IMR-90 (cell line): ENCODE data around the gene C6orf141. TPM values are rescaled to one million over a fixed set of nuclear protein-coding genes. Genes with fewer than 3 reads are reported as not detected.

Source experiments
- ATAC-seq: fragments of 200-7000 bp; cut with Tn5 transposase; 2 replicates; pipeline ENCODE4 v1.9.1; 2020; ENCODE audit warnings: low read depth, mild to moderate bottlenecking, moderate library complexity
- BruUV-seq: library from RNA; stranded (reverse); fragments of 400-500 nt; replicated peaks from 2 replicates; lab custom pipeline; 2021; lab: Mats Ljungman, UMichigan
- CTCF ChIA-PET: fragments of 300-600 bp; formaldehyde crosslinking; extraction: SDS; loops from one replicate; lab custom pipeline; 2021; ENCODE audit warnings: antibody characterized with exemption; lab: Yijun Ruan, JAX
- POLR2A ChIA-PET: fragments of 300-600 bp; sonication (Branson Sonifier 250); formaldehyde crosslinking; loops from one replicate; lab custom pipeline; 2022; ENCODE audit warnings: antibody characterized with exemption; ENCODE audit not compliant: unreplicated experiment; lab: Charles Lee
- DNase-seq: peaks from one replicate; pipeline ENCODE4 v3.0.0; 2013
- H2AFZ ChIP-seq: replicated peaks from 2 replicates; pipeline ENCODE3; 2013; ENCODE audit warnings: low read length, mild to moderate bottlenecking; ENCODE audit not compliant: poor library complexity
- H2AK5ac ChIP-seq: 2 replicates; pipeline ENCODE4 v1.6.1; 2013; ENCODE audit warnings: low read depth, low read length, inconsistent platforms
- H2AK9ac ChIP-seq: replicated peaks from 2 replicates; pipeline ENCODE3; 2013; ENCODE audit warnings: mild to moderate bottlenecking, low read depth, low read length, moderate library complexity; ENCODE audit not compliant: poor library complexity
- H2BK120ac ChIP-seq: 2 replicates; pipeline ENCODE4 v1.6.1; 2013; ENCODE audit warnings: low read depth, low read length, inconsistent platforms
- H2BK15ac ChIP-seq: 3 replicates; pipeline ENCODE4 v1.6.1; 2013; ENCODE audit warnings: low read depth, low read length, inconsistent platforms
- H2BK20ac ChIP-seq: 2 replicates; pipeline ENCODE4 v1.6.1; 2013; ENCODE audit warnings: low read depth, mild to moderate bottlenecking, inconsistent platforms, low read length, moderate library complexity
- H2BK5ac ChIP-seq: 2 replicates; pipeline ENCODE4 v1.6.1; 2013; ENCODE audit warnings: mild to moderate bottlenecking, low read depth, low read length, inconsistent platforms; ENCODE audit not compliant: poor library complexity, severe bottlenecking
- H3K14ac ChIP-seq: replicated peaks from 2 replicates; pipeline ENCODE4 v1.6.1; 2013; ENCODE audit warnings: low read depth, low read length, inconsistent platforms
- H3K18ac ChIP-seq: 2 replicates; pipeline ENCODE4 v1.6.1; 2013; ENCODE audit warnings: low read depth, low read length, control low read depth
- H3K23ac ChIP-seq: 2 replicates; pipeline ENCODE4 v1.6.1; 2013; ENCODE audit warnings: low read depth, low read length, inconsistent platforms
- H3K27ac ChIP-seq: 2 replicates; pipeline ENCODE4 v1.5.1; 2013; ENCODE audit warnings: mild to moderate bottlenecking, control low read depth, low read length; ENCODE audit not compliant: insufficient read depth
- H3K27me3 ChIP-seq: 2 replicates; pipeline ENCODE4 v1.6.1; 2013; ENCODE audit warnings: low read length; ENCODE audit not compliant: control insufficient read depth, insufficient read depth
- H3K36me3 ChIP-seq: 2 replicates; pipeline ENCODE4 v1.6.1; 2013; ENCODE audit warnings: low read length, mixed read lengths; ENCODE audit not compliant: control insufficient read depth, insufficient read depth
- H3K4ac ChIP-seq: 2 replicates; pipeline ENCODE4 v1.6.1; 2013; ENCODE audit warnings: low read depth, low read length, inconsistent platforms
- H3K4me1 ChIP-seq: 2 replicates; pipeline ENCODE4 v1.6.1; 2013; ENCODE audit warnings: low read length, mixed read lengths; ENCODE audit not compliant: control insufficient read depth, insufficient read depth
- H3K4me2 ChIP-seq: 2 replicates; pipeline ENCODE4 v1.6.1; 2013; ENCODE audit warnings: low read depth, mild to moderate bottlenecking, control low read depth, low read length, moderate library complexity
- H3K4me3 ChIP-seq: 2 replicates; pipeline ENCODE4 v1.5.1; 2013; ENCODE audit warnings: low read depth, mild to moderate bottlenecking, control low read depth, low read length, moderate library complexity; ENCODE audit not compliant: insufficient read depth
- H3K56ac ChIP-seq: 2 replicates; pipeline ENCODE4 v1.6.1; 2013; ENCODE audit warnings: low read length, inconsistent platforms; ENCODE audit not compliant: insufficient read depth; ENCODE audit errors: extremely low read depth
- H3K79me1 ChIP-seq, 2 experiments: 2 replicates each; pipeline ENCODE4 v1.6.1; 2013; ENCODE audit warnings: low read length in 2 of 2, inconsistent platforms in 1 of 2, low read depth in 1 of 2
- H3K9ac ChIP-seq: 2 replicates; pipeline ENCODE4 v1.6.1; 2013; ENCODE audit warnings: low read depth, low read length, control low read depth
- H3K9me1 ChIP-seq: 2 replicates; pipeline ENCODE4 v1.6.1; 2013; ENCODE audit warnings: low read length, inconsistent platforms; ENCODE audit not compliant: insufficient read depth
- H3K9me3 ChIP-seq: 2 replicates; pipeline ENCODE4 v1.6.1; 2013; ENCODE audit warnings: low read length; ENCODE audit not compliant: control insufficient read depth, insufficient read depth
- H4K20me1 ChIP-seq: 2 replicates; pipeline ENCODE4 v1.6.1; 2013; ENCODE audit warnings: low read length, inconsistent platforms; ENCODE audit not compliant: insufficient read depth
- H4K5ac ChIP-seq: 2 replicates; pipeline ENCODE4 v1.6.1; 2013; ENCODE audit warnings: mild to moderate bottlenecking, low read depth, low read length, control low read depth
- H4K8ac ChIP-seq, 2 experiments: 2 replicates each; pipeline ENCODE4 v1.6.1; 2013; ENCODE audit warnings: low read depth in 2 of 2, low read length in 2 of 2, control low read depth in 1 of 2, inconsistent platforms in 1 of 2
- H4K91ac ChIP-seq: 2 replicates; pipeline ENCODE4 v1.6.1; 2013; ENCODE audit warnings: low read depth, low read length, inconsistent platforms; ENCODE audit not compliant: insufficient read depth
- CEBPB ChIP-seq: IDR thresholded peaks from 2 replicates; pipeline ENCODE4 v1.6.1; 2012; ENCODE audit warnings: low read depth, low read length, improper control_type of control experiment
- CHD1 ChIP-seq: IDR thresholded peaks from 2 replicates; pipeline ENCODE4 v1.6.1; 2012; ENCODE audit warnings: low read depth, low read length, improper control_type of control experiment
- ELK1 ChIP-seq: fragments of 150-350 bp; IDR thresholded peaks from 2 replicates; pipeline ENCODE4 v1.6.1; 2016; ENCODE audit warnings: low read depth, mild to moderate bottlenecking, low read length, moderate library complexity, borderline replicate concordance
- MAZ ChIP-seq: IDR thresholded peaks from 2 replicates; pipeline ENCODE4 v1.6.1; 2012; ENCODE audit warnings: low read depth, mild to moderate bottlenecking, low read length, improper control_type of control experiment, moderate library complexity, borderline replicate concordance
- MXI1 ChIP-seq: IDR thresholded peaks from 2 replicates; pipeline ENCODE4 v1.6.1; 2012; ENCODE audit warnings: low read depth, mild to moderate bottlenecking, low read length, moderate library complexity, borderline replicate concordance
- NFE2L2 ChIP-seq: fragments of 150-350 bp; IDR thresholded peaks from 2 replicates; pipeline ENCODE4 v1.6.1; 2016; ENCODE audit warnings: low read depth, mild to moderate bottlenecking, low read length
- POLR2A ChIP-seq: IDR thresholded peaks from 2 replicates; pipeline ENCODE4 v1.6.1; 2012; ENCODE audit warnings: mild to moderate bottlenecking, low read depth, low read length
- RAD21 ChIP-seq: IDR thresholded peaks from 2 replicates; pipeline ENCODE4 v1.6.1; 2012; ENCODE audit warnings: low read length, improper control_type of control experiment
- WGBS, 2 experiments: methylation state at CpG; one replicate each; pipeline versions ENCODE4 v1.1.5 to v1.1.7; 2013; ENCODE audit warnings: missing lambda C conversion rate in 2 of 2; ENCODE audit not compliant: insufficient read length in 1 of 2; ENCODE audit errors: extremely low coverage in 2 of 2; 5-methylcytosine and 5-hydroxymethylcytosine counted together
- dilution Hi-C: fragments of 300-500 bp; cut with HindIII; formaldehyde crosslinking; loops from one replicate; pipeline ENCODE4 v1.14.3; 2018; ENCODE audit warnings: low sequenced_read_pairs; ENCODE audit not compliant: unreplicated experiment
- in situ Hi-C: fragments of 300-500 bp; cut with MboI; formaldehyde crosslinking; loops from 3 replicates; pipeline ENCODE4 v1.14.3; 2019; ENCODE audit warnings: low sequenced_read_pairs, inconsistent platforms, mixed read lengths
- intact Hi-C: fragments of 100-400 bp; cut with micrococcal nuclease; formaldehyde crosslinking; loops from 2 replicates; pipeline ENCODE4 v1.10.0; 2022
- polyA plus RNA-seq, 3 experiments: library from polyadenylated mRNA; depleted of rRNA; stranded (reverse); fragments of >200 nt; gene quantifications; 2 replicates each; pipeline ENCODE4 v1.2.3, GENCODE V29; 2012; ENCODE audit warnings: low replicate concordance in 1 of 3
- total RNA-seq: library from RNA; depleted of rRNA; stranded (reverse); fragments of >200 nt; gene quantifications from 2 replicates; pipeline ENCODE4 v1.2.3, GENCODE V29; 2012

C6orf141 gene
- total and polyA plus RNA-seq, 2 of the 4 experiments (the other 2 are of a cell fraction) = not detected

DNA sequence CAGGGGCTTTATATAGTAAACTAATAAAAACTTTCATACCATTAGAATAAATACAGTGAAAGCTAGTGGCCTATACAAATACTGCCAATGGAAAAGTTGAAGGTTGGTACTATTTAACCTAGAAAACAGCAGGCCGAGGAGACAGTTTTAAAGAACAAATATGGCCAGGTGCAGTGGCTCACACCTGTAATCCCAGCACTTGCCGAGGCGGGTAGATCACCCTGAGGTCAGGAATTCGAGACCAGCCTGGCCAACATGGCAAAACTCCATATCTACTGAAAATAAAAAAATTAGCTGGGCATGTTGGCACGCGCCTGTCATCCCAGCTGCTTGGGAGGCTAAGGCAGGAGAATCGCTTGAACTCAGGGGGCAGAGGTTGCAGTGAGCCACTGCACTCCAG, 25.9 kb upstream of the C6orf141 start:
- WGBS, 2 experiments = no CpG with 5 or more reads among the region's 7 CpGs
- H3K56ac ChIP-seq = no peak overlapping the region
- POLR2A ChIA-PET = no interaction called here
- no peaks in the 10 kb centered on the region for H3K36me3 ChIP-seq
- ATAC-seq (no peak), DNase-seq (no peak)
- no peak overlapping the region for H2BK20ac ChIP-seq
- no peak overlapping the region for H3K4me2 ChIP-seq
- no peak overlapping the region for H3K27ac ChIP-seq
- in situ Hi-C loops = loop anchor here (10.0 kb wide), 1 partner anchor 80 kb away; no protein-coding TSS in a partner anchor
- H2BK5ac ChIP-seq = no peak overlapping the region
- H2AK5ac ChIP-seq = no peak overlapping the region
- no peaks in the 10 kb centered on the region for H3K4me1 ChIP-seq
- no peak overlapping the region for H3K14ac ChIP-seq
- TF ChIP-seq CEBPB (no peak), CHD1 (no peak), POLR2A (no peak), MXI1 (no peak), ELK1 (no peak), RAD21 (no peak), NFE2L2 (no peak), MAZ (no peak)
- H3K9me3 ChIP-seq = no peaks in the 10 kb centered on the region
- no peak overlapping the region for H4K8ac ChIP-seq
- H3K4me3 ChIP-seq = no peak overlapping the region
- no peaks in the 10 kb centered on the region for H3K27me3 ChIP-seq
- intact Hi-C loops = no loop called here
- BruUV-seq = no TSS peak
- no peak overlapping the region for H2BK120ac ChIP-seq
- no peak overlapping the region for H4K91ac ChIP-seq
- no peak overlapping the region for H2AFZ ChIP-seq
- H3K18ac ChIP-seq = no peak overlapping the region
- H3K9me1 ChIP-seq = no peaks in the 10 kb centered on the region
- CTCF ChIA-PET = no interaction called here
- no peaks in the 10 kb centered on the region for H4K20me1 ChIP-seq
- no peaks in the 10 kb centered on the region for H3K79me1 ChIP-seq
- no peak overlapping the region for H4K5ac ChIP-seq
- H3K23ac ChIP-seq = no peak overlapping the region
- no peak overlapping the region for H3K9ac ChIP-seq
- dilution Hi-C loops = no loop called here
- H3K4ac ChIP-seq = no peak overlapping the region
- no peak overlapping the region for H2BK15ac ChIP-seq
- no peak overlapping the region for H2AK9ac ChIP-seq
